GM19395 (cell line): Measurements from ENCODE around the gene LSMEM2.
A peak's percentile ranks its signal among the peaks of the same experiment; 100 is the strongest.
"Not testable (repeated sequence)": the region's sequence is repeated elsewhere in the genome, so short reads cannot be mapped to it uniquely, and the experiment has no call there.

Source experiments
- ATAC-seq: cut with Tn5 transposase; IDR thresholded peaks from one replicate; pipeline ENCODE4 v1.9.1; 2021; ENCODE audit warnings: mild to moderate bottlenecking, moderate library complexity; ENCODE audit not compliant: unreplicated experiment

Gene LSMEM2

GRCh38 chr3:50278880-50279224, at the start of gene LSMEM2:
Gene LSMEM2 (plus strand): TSS chr3:50279087. CDS start chr3:50279114, 27 bp downstream.
- ATAC-seq, result no peak

GRCh38 chr3:50229490-50229889, 49.4 kb upstream of the LSMEM2 start:
- no peak for ATAC-seq

GRCh38 chr3:50230104-50230793, 48.6 kb upstream of the LSMEM2 start:
- ATAC-seq, result no peak

GRCh38 chr3:50230794-50231125, 48.1 kb upstream of the LSMEM2 start:
- ATAC-seq, result no peak

- ATAC-seq, result no peak
Measured at GRCh38 chr3:50231581-50231980, 47.3 kb upstream of the LSMEM2 start.

- no peak for ATAC-seq
Measured at GRCh38 chr3:50232303-50232702, 46.6 kb upstream of the LSMEM2 start.

- no peak for ATAC-seq
Measured at GRCh38 chr3:50233176-50233575, 45.7 kb upstream of the LSMEM2 start.

- ATAC-seq, result peak; percentile 93
Measured at GRCh38 chr3:50235716-50236483, 43.0 kb upstream of the LSMEM2 start, which contains the start of gene GNAI2. Gene GNAI2 (plus strand): TSS chr3:50236204. CDS start chr3:50236336, 132 bp downstream.

- no peak for ATAC-seq
Measured at GRCh38 chr3:50236484-50237132, 42.3 kb upstream of the LSMEM2 start.

- no peak for ATAC-seq
Measured at GRCh38 chr3:50237133-50237651, 41.7 kb upstream of the LSMEM2 start.

GRCh38 chr3:50237754-50238548, 40.9 kb upstream of the LSMEM2 start:
- ATAC-seq, result no peak

GRCh38 chr3:50238549-50239026, 40.3 kb upstream of the LSMEM2 start:
- no peak for ATAC-seq

- no peak for ATAC-seq
Measured at GRCh38 chr3:50239649-50240048, 39.2 kb upstream of the LSMEM2 start.

- ATAC-seq, result no peak
Measured at GRCh38 chr3:50241163-50241562, 37.7 kb upstream of the LSMEM2 start.

GRCh38 chr3:50241713-50242380, 37.0 kb upstream of the LSMEM2 start:
- no peak for ATAC-seq

GRCh38 chr3:50242381-50242770, 36.5 kb upstream of the LSMEM2 start:
- ATAC-seq, result no peak

- ATAC-seq, result no peak
Measured at GRCh38 chr3:50242851-50243542, 35.9 kb upstream of the LSMEM2 start.

GRCh38 chr3:50243543-50243895, 35.4 kb upstream of the LSMEM2 start:
- ATAC-seq, result no peak

- not testable (repeated sequence) for ATAC-seq
Measured at GRCh38 chr3:50244813-50245212, 34.1 kb upstream of the LSMEM2 start.

GRCh38 chr3:50245251-50245745, 33.6 kb upstream of the LSMEM2 start:
- ATAC-seq, result no peak
